ENCODE data around the gene KCNQ1. TPM values are rescaled to one million over a fixed set of nuclear protein-coding genes. Genes with fewer than 3 reads are reported as not detected.

Gene KCNQ1
- polyA plus RNA-seq, 1 of the 3 experiments (the other 2 are of a cell fraction), result 0.05 TPM

GRCh38 chr11:2471804-2472096 lies 26.9 kb downstream of the KCNQ1 start (continued):
- no peak for TF ChIP-seq SIN3A (IDR thresholded peaks at IDR 0.05; ENCODE audit: borderline replicate concordance, low read depth, low read length)
- no peak for TF ChIP-seq FOSL2 (IDR thresholded peaks at IDR 0.05; ENCODE audit: borderline replicate concordance, low read depth)
- TF ChIP-seq TEAD4 (IDR thresholded peaks at IDR 0.05; ENCODE audit: borderline replicate concordance, insufficient read depth), result no peak
- no peak for TF ChIP-seq USF2 (IDR thresholded peaks at IDR 0.05; ENCODE audit: borderline replicate concordance, low read depth, low read length)

DNA sequence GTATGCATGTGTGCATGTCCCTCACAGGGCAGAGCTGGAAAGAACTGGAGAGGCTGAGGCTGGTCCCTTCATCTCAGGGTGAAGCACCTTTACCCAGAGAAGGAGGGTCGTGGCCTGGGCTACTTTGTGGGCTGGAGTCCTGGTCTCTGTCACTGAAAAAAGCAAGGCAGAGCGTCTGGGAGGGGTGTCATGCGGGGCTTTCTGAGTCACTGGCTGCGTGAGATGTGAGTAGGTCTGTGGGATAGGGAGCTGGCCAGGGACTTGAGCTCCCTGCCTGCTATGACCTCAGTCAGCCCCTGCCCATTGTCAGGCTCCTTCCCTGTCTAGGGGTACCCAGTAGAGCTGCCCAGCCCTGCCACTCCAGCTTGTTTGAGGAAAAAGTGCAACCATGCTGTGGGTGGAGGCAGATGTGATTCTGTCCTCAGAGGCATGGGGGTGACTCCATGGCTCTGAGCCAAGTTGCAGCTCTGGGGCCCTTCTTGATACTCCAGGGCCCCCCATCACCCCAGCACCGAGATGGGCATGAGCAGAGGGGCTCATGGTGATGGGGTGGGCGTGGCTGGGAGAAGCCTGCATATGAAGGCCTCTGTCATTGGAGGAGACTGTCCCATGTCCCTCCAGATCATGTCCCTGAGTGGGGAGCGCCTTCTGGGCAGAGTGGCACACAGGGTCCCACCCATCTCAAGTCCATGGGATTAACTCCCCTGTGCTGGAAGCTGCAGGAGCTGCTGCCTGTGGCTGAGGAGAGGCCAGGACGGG lies 27.8 kb downstream of the KCNQ1 start:
- no peaks in the 10 kb centered on the region for H3F3A ChIP-seq (replicated peaks; ENCODE audit: insufficient read depth)
- H3K9me2 ChIP-seq, result no peaks in the 10 kb centered on the region
- no peak overlapping the region for H3K27ac ChIP-seq (ENCODE audit: low read depth in 2 of 2, low read length in 1 of 2)
- TF ChIP-seq IRF3 (IDR thresholded peaks at IDR 0.05; ENCODE audit: low read depth, low read length) (no peak), TAF1 (IDR thresholded peaks at IDR 0.05; ENCODE audit: borderline replicate concordance, low read depth, low read length) (no peak), MXI1 (IDR thresholded peaks at IDR 0.05; ENCODE audit: low read depth, low read length) (no peak), NFIC (IDR thresholded peaks at IDR 0.05; ENCODE audit: borderline replicate concordance) (no peak)
- TF ChIP-seq, protein P1, sequence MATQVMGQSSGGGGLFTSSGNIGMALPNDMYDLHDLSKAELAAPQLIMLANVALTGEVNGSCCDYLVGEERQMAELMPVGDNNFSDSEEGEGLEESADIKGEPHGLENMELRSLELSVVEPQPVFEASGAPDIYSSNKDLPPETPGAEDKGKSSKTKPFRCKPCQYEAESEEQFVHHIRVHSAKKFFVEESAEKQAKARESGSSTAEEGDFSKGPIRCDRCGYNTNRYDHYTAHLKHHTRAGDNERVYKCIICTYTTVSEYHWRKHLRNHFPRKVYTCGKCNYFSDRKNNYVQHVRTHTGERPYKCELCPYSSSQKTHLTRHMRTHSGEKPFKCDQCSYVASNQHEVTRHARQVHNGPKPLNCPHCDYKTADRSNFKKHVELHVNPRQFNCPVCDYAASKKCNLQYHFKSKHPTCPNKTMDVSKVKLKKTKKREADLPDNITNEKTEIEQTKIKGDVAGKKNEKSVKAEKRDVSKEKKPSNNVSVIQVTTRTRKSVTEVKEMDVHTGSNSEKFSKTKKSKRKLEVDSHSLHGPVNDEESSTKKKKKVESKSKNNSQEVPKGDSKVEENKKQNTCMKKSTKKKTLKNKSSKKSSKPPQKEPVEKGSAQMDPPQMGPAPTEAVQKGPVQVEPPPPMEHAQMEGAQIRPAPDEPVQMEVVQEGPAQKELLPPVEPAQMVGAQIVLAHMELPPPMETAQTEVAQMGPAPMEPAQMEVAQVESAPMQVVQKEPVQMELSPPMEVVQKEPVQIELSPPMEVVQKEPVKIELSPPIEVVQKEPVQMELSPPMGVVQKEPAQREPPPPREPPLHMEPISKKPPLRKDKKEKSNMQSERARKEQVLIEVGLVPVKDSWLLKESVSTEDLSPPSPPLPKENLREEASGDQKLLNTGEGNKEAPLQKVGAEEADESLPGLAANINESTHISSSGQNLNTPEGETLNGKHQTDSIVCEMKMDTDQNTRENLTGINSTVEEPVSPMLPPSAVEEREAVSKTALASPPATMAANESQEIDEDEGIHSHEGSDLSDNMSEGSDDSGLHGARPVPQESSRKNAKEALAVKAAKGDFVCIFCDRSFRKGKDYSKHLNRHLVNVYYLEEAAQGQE (IDR thresholded peaks at IDR 0.05; ENCODE audit: low read depth, low read length), result no peak
- TF ChIP-seq, protein P2, sequence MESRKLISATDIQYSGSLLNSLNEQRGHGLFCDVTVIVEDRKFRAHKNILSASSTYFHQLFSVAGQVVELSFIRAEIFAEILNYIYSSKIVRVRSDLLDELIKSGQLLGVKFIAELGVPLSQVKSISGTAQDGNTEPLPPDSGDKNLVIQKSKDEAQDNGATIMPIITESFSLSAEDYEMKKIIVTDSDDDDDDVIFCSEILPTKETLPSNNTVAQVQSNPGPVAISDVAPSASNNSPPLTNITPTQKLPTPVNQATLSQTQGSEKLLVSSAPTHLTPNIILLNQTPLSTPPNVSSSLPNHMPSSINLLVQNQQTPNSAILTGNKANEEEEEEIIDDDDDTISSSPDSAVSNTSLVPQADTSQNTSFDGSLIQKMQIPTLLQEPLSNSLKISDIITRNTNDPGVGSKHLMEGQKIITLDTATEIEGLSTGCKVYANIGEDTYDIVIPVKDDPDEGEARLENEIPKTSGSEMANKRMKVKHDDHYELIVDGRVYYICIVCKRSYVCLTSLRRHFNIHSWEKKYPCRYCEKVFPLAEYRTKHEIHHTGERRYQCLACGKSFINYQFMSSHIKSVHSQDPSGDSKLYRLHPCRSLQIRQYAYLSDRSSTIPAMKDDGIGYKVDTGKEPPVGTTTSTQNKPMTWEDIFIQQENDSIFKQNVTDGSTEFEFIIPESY (IDR thresholded peaks at IDR 0.05; ENCODE audit: borderline replicate concordance, low read depth), result no peak
- TF ChIP-seq, protein P3, sequence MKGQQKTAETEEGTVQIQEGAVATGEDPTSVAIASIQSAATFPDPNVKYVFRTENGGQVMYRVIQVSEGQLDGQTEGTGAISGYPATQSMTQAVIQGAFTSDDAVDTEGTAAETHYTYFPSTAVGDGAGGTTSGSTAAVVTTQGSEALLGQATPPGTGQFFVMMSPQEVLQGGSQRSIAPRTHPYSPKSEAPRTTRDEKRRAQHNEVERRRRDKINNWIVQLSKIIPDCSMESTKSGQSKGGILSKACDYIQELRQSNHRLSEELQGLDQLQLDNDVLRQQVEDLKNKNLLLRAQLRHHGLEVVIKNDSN (IDR thresholded peaks at IDR 0.05; ENCODE audit: borderline replicate concordance, low read depth), result no peak
- H3K79me2 ChIP-seq (ENCODE audit: insufficient read depth), result no peaks in the 10 kb centered on the region
- ChIA-PET CTCF (interaction anchor here (1.1 to 1.6 kb wide), 2 partner anchors 23 to 59 kb away, joined by 4 to 9 read pairs; no protein-coding TSS in a partner anchor), POLR2A (no interaction called here)
- no peak overlapping the region for H3K4me2 ChIP-seq
- 27% methylated on average over 5 of the region's 8 CpGs for WGBS (ENCODE audit: low lambda C conversion rate)
- H3K4me1 ChIP-seq (ENCODE audit: control insufficient read depth in 1 of 2, insufficient read depth in 2 of 2, low read depth in 1 of 2, low read length in 1 of 2), result peaks cover 0 to 4% of the 10 kb centered on the region in 2 experiments; a peak in 1 of 4 replicates
- no peaks in the 10 kb centered on the region for H3K27me3 ChIP-seq (ENCODE audit: insufficient read depth)
- no peak overlapping the region for H3K4me3 ChIP-seq (ENCODE audit: low read depth in 2 of 2, low read length in 1 of 2)
- H3K9me3 ChIP-seq, result no peaks in the 10 kb centered on the region
- H3K36me3 ChIP-seq (replicated peaks in 1 of 2; ENCODE audit: control insufficient read depth in 1 of 2, insufficient read depth in 2 of 2, low read length in 1 of 2), result no peaks in the 10 kb centered on the region
- no peak overlapping the region for H2AFZ ChIP-seq (ENCODE audit: low read depth)
- H3K9ac ChIP-seq, result no peak overlapping the region
- H4K20me1 ChIP-seq (ENCODE audit: insufficient read depth), result no peaks in the 10 kb centered on the region
- no peak for DNase-seq

All from SK-N-SH (cell line).